Measurements from ENCODE around the gene PLVAP.
A peak's percentile ranks its signal among the peaks of the same experiment; 100 is the strongest.

Gene PLVAP

GRCh38 chr19:17376935-17377600 lies at the start of gene PLVAP:
PLVAP (minus strand) TSS chr19:17377342; CDS start chr19:17377288, 54 bp downstream.
- no peak for DNase-seq

GRCh38 chr19:17424743-17425365 lies 47.7 kb upstream of the PLVAP start:
- peak; percentile 52 for DNase-seq

- DNase-seq = no peak
Observed at GRCh38 chr19:17423429-17424208, 46.5 kb upstream of the PLVAP start.

- no peak for DNase-seq
Observed at GRCh38 chr19:17421942-17422341, 44.8 kb upstream of the PLVAP start.

GRCh38 chr19:17420475-17420924 lies 43.4 kb upstream of the PLVAP start:
- peak; percentile 42 for DNase-seq

GRCh38 chr19:17419621-17420474 lies 42.7 kb upstream of the PLVAP start, which contains the start of gene MVB12A:
MVB12A (plus strand) TSS chr19:17420047; CDS start chr19:17420136, 89 bp downstream.
- peak; percentile 98 for DNase-seq

- no peak for DNase-seq
Observed at GRCh38 chr19:17419154-17419620, 42.0 kb upstream of the PLVAP start.

- DNase-seq = no peak
Observed at GRCh38 chr19:17418710-17419109, 41.6 kb upstream of the PLVAP start.

- no peak for DNase-seq
Observed at GRCh38 chr19:17415121-17415520, 38.0 kb upstream of the PLVAP start.

- DNase-seq = no peak
Observed at GRCh38 chr19:17414097-17414496, 37.0 kb upstream of the PLVAP start.

- no peak for DNase-seq
Observed at GRCh38 chr19:17411801-17412200, 34.7 kb upstream of the PLVAP start.

GRCh38 chr19:17409990-17410389 lies 32.8 kb upstream of the PLVAP start:
- DNase-seq = no peak

- peak; percentile 28 for DNase-seq
Observed at GRCh38 chr19:17406887-17407196, 29.7 kb upstream of the PLVAP start.

GRCh38 chr19:17406046-17406886 lies 29.1 kb upstream of the PLVAP start:
- DNase-seq = peak; percentile 70

GRCh38 chr19:17405250-17406045 lies 28.3 kb upstream of the PLVAP start, which contains the start of gene BST2:
BST2 (minus strand) TSS chr19:17405630; CDS start chr19:17405575, 55 bp downstream.
- DNase-seq = peak; percentile 89

- peak; percentile 27 for DNase-seq
Observed at GRCh38 chr19:17404621-17405249, 27.6 kb upstream of the PLVAP start.

- peak; percentile 37 for DNase-seq
Observed at GRCh38 chr19:17404015-17404414, 26.9 kb upstream of the PLVAP start.

GRCh38 chr19:17402982-17403855 lies 26.1 kb upstream of the PLVAP start:
- peak; percentile 50 for DNase-seq

- no peak for DNase-seq
Observed at GRCh38 chr19:17401628-17402027, 24.5 kb upstream of the PLVAP start.
